H9 (cell line): ENCODE measurements around the gene CHD9. TPM values are rescaled to one million over a fixed set of nuclear protein-coding genes. Genes with fewer than 3 reads are reported as not detected.

Source experiments
- DNase-seq: peaks from one replicate; pipeline ENCODE4 v3.0.0-alpha.2; 2017
- H2AFZ ChIP-seq: one replicate; pipeline ENCODE4 v1.6.1; 2013; ENCODE audit warnings: mild to moderate bottlenecking, low read length, control low read depth, moderate library complexity
- H2AK5ac ChIP-seq: 2 replicates; pipeline ENCODE4 v1.6.1; 2013; ENCODE audit warnings: low read length, control low read depth, mixed read lengths; ENCODE audit not compliant: insufficient read length
- H2BK120ac ChIP-seq: one replicate; pipeline ENCODE4 v1.6.1; 2013; ENCODE audit warnings: low read depth, mild to moderate bottlenecking, low read length, control low read depth, inconsistent platforms; ENCODE audit not compliant: poor library complexity, severe bottlenecking
- H2BK12ac ChIP-seq: 2 replicates; pipeline ENCODE4 v1.6.1; 2013; ENCODE audit warnings: low read length, control low read depth, mixed read lengths, low read depth; ENCODE audit not compliant: insufficient read length
- H2BK15ac ChIP-seq: 2 replicates; pipeline ENCODE4 v1.6.1; 2013; ENCODE audit warnings: low read depth, low read length, control low read depth
- H2BK20ac ChIP-seq: one replicate; pipeline ENCODE4 v1.6.1; 2013; ENCODE audit warnings: low read depth, mild to moderate bottlenecking, low read length, control low read depth, inconsistent platforms; ENCODE audit not compliant: poor library complexity, severe bottlenecking
- H2BK5ac ChIP-seq: 2 replicates; pipeline ENCODE4 v1.6.1; 2013; ENCODE audit warnings: low read length, control low read depth, mixed read lengths; ENCODE audit not compliant: insufficient read length
- H3K14ac ChIP-seq: 2 replicates; pipeline ENCODE4 v1.6.1; 2013; ENCODE audit warnings: low read length, control low read depth; ENCODE audit not compliant: insufficient read depth
- H3K18ac ChIP-seq: 2 replicates; pipeline ENCODE4 v1.6.1; 2013; ENCODE audit warnings: low read depth, mild to moderate bottlenecking, mixed read lengths, low read length, control low read depth; ENCODE audit not compliant: insufficient read length
- H3K23ac ChIP-seq: 2 replicates; pipeline ENCODE4 v1.6.1; 2013; ENCODE audit warnings: low read length, control low read depth, mixed read lengths, low read depth; ENCODE audit not compliant: insufficient read length
- H3K23me2 ChIP-seq: 2 replicates; pipeline ENCODE4 v1.6.1; 2013; ENCODE audit warnings: low read depth, mild to moderate bottlenecking, mixed read lengths, low read length, control low read depth; ENCODE audit not compliant: insufficient read length, poor library complexity, severe bottlenecking
- H3K27ac ChIP-seq: 2 replicates; pipeline ENCODE4 v1.5.1; 2013; ENCODE audit warnings: low read length, control low read depth, mixed read lengths, low read depth; ENCODE audit not compliant: insufficient read length
- H3K27me3 ChIP-seq: 2 replicates; pipeline ENCODE4 v1.6.1; 2013; ENCODE audit warnings: low read length, control low read depth, inconsistent platforms; ENCODE audit not compliant: insufficient read depth
- H3K4ac ChIP-seq: 2 replicates; pipeline ENCODE4 v1.6.1; 2013; ENCODE audit warnings: low read depth, mild to moderate bottlenecking, control low read depth, inconsistent platforms, low read length, moderate library complexity
- H3K4me1 ChIP-seq: 2 replicates; pipeline ENCODE4 v1.6.1; 2013; ENCODE audit warnings: low read length, control low read depth, inconsistent platforms; ENCODE audit not compliant: insufficient read depth
- H3K4me2 ChIP-seq: 2 replicates; pipeline ENCODE4 v1.6.1; 2013; ENCODE audit warnings: low read length, control low read depth, mixed read lengths; ENCODE audit not compliant: insufficient read length, insufficient read depth
- H3K56ac ChIP-seq: 2 replicates; pipeline ENCODE4 v1.6.1; 2013; ENCODE audit warnings: low read depth, mild to moderate bottlenecking, mixed read lengths, low read length, control low read depth; ENCODE audit not compliant: insufficient read length
- H3K79me1 ChIP-seq: 2 replicates; pipeline ENCODE4 v1.6.1; 2013; ENCODE audit warnings: low read depth, mild to moderate bottlenecking, moderate library complexity, low read length, control low read depth, inconsistent platforms; ENCODE audit not compliant: insufficient read depth, poor library complexity, severe bottlenecking
- H3K79me2 ChIP-seq: 2 replicates; pipeline ENCODE4 v1.6.1; 2013; ENCODE audit warnings: low read length, control low read depth, inconsistent platforms; ENCODE audit not compliant: insufficient read depth
- H3K9ac ChIP-seq: 2 replicates; pipeline ENCODE4 v1.6.1; 2013; ENCODE audit warnings: low read length, control low read depth, mixed read lengths; ENCODE audit not compliant: insufficient read length; ENCODE audit errors: extremely low read depth
- H3K9me3 ChIP-seq: one replicate; pipeline ENCODE4 v1.6.1; 2013; ENCODE audit warnings: low read depth, low read length, inconsistent platforms; ENCODE audit not compliant: control insufficient read depth
- H3T11ph ChIP-seq: one replicate; pipeline ENCODE4 v1.6.1; 2013; ENCODE audit warnings: mild to moderate bottlenecking, low read length, control low read depth, inconsistent platforms
- H4K20me1 ChIP-seq: one replicate; pipeline ENCODE4 v1.6.1; 2013; ENCODE audit not compliant: control insufficient read depth, insufficient read length, insufficient read depth
- H4K5ac ChIP-seq: 2 replicates; pipeline ENCODE4 v1.6.1; 2013; ENCODE audit warnings: low read depth, mild to moderate bottlenecking, mixed read lengths, low read length, control low read depth; ENCODE audit not compliant: insufficient read length
- H4K8ac ChIP-seq: replicated peaks from 2 replicates; pipeline ENCODE4 v1.6.1; 2013; ENCODE audit warnings: low read length, control low read depth, mixed read lengths, low read depth; ENCODE audit not compliant: insufficient read length
- H4K91ac ChIP-seq: 2 replicates; pipeline ENCODE4 v1.6.1; 2013; ENCODE audit warnings: low read depth, mild to moderate bottlenecking, moderate library complexity, mixed read lengths, low read length, control low read depth; ENCODE audit not compliant: insufficient read length
- H3K27ac Mint-ChIP-seq, 3 experiments: 2 replicates in 2 of 3; 3 replicates in 1 of 3; pipeline ENCODE4 v1.8.0; 2020 to 2021; ENCODE audit warnings: mixed read lengths in 3 of 3, mild to moderate bottlenecking in 1 of 3, moderate library complexity in 1 of 3
- H3K27me3 Mint-ChIP-seq: 2 replicates; pipeline ENCODE4 v1.8.0; 2021; ENCODE audit warnings: low read depth, mild to moderate bottlenecking, moderate library complexity, mixed read lengths
- H3K36me3 Mint-ChIP-seq, 3 experiments: 2 replicates in 2 of 3; 3 replicates in 1 of 3; pipeline ENCODE4 v1.8.0; 2020 to 2021; ENCODE audit warnings: low read depth in 3 of 3, mixed read lengths in 3 of 3; ENCODE audit not compliant: insufficient read depth in 1 of 3
- H3K4me1 Mint-ChIP-seq, 2 experiments: 2 replicates each; pipeline ENCODE4 v1.8.0; 2020; ENCODE audit warnings: mixed read lengths in 2 of 2
- H3K4me3 Mint-ChIP-seq, 2 experiments: 2 replicates in 1 of 2; 3 replicates in 1 of 2; pipeline ENCODE4 v1.8.0; 2020 to 2021; ENCODE audit warnings: mild to moderate bottlenecking in 2 of 2, mixed read lengths in 2 of 2, moderate library complexity in 1 of 2
- H3K9me3 Mint-ChIP-seq, 2 experiments: 2 replicates in 1 of 2; 3 replicates in 1 of 2; pipeline ENCODE4 v1.8.0; 2020; ENCODE audit warnings: mild to moderate bottlenecking in 2 of 2, mixed read lengths in 2 of 2, moderate library complexity in 1 of 2
- WGBS: extraction: QIAGEN DNeasy Blood & Tissue Kit; methylation state at CpG from one replicate; pipeline ENCODE4 v1.1.7; 2013; ENCODE audit warnings: missing lambda C conversion rate, low lambda C conversion rate, mixed read lengths; ENCODE audit not compliant: insufficient read length; ENCODE audit errors: extremely low coverage; 5-methylcytosine and 5-hydroxymethylcytosine counted together
- total RNA-seq: library from RNA; stranded (reverse); gene quantifications from 2 replicates; pipeline ENCODE4 v1.2.1, GENCODE V29; 2021
- TF ChIP-seq, protein P1 (sequence below): fragments of 200-600 bp; sonication (generic); conservative IDR thresholded peaks from 3 replicates; pipeline ENCODE4 v1.8.0; 2021; ENCODE audit warnings: antibody characterized with exemption, mild to moderate bottlenecking

The CHD9 gene
- total RNA-seq, 1 experiment from 2014 or later: 46.2 TPM

DNA sequence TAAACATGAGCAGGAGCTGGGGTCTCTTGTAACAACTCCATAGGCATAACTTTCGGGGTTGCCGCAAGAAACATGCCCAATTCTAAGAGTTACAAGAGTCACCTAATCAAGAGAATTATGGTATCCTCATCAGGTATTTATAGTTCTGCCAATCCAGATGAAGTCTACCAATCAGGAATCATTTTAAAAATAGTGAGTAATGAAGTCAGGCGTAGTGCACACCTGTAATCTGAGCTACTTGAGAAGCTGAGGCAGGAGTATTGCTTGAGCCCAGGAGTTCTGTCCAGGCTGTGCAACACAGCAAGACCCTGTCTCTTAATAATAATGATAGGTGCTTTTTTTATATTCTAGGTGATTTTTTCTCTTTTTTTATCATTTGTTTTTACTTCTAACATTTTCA is 251.0 kb downstream of the CHD9 start:
- H2AK5ac ChIP-seq: no peak overlapping the region
- no CpG with 5 or more reads among the region's 3 CpGs for WGBS
- H3K79me1 ChIP-seq: no peaks in the 10 kb centered on the region
- no peaks in the 10 kb centered on the region for H3K79me2 ChIP-seq
- no peak for DNase-seq
- H2BK12ac ChIP-seq: no peak overlapping the region
- H2BK15ac ChIP-seq: no peak overlapping the region
- H4K8ac ChIP-seq: no peak overlapping the region
- Mint-ChIP-seq H3K27ac (no peak overlapping the region), H3K36me3 (peaks cover 41 to 75% (median 70%) of the 10 kb centered on the region in 3 experiments), H3K9me3 (no peaks in the 10 kb centered on the region), H3K4me1 (no peaks in the 10 kb centered on the region), H3K4me3 (no peak overlapping the region), H3K27me3 (no peaks in the 10 kb centered on the region)
- no peak overlapping the region for H3K56ac ChIP-seq
- H3K18ac ChIP-seq: no peak overlapping the region
- no peak overlapping the region for H3T11ph ChIP-seq
- no peak overlapping the region for H3K23ac ChIP-seq
- H2AFZ ChIP-seq: no peak overlapping the region
- no peak overlapping the region for H3K9ac ChIP-seq
- no peak overlapping the region for H4K5ac ChIP-seq
- TF ChIP-seq, protein P1, sequence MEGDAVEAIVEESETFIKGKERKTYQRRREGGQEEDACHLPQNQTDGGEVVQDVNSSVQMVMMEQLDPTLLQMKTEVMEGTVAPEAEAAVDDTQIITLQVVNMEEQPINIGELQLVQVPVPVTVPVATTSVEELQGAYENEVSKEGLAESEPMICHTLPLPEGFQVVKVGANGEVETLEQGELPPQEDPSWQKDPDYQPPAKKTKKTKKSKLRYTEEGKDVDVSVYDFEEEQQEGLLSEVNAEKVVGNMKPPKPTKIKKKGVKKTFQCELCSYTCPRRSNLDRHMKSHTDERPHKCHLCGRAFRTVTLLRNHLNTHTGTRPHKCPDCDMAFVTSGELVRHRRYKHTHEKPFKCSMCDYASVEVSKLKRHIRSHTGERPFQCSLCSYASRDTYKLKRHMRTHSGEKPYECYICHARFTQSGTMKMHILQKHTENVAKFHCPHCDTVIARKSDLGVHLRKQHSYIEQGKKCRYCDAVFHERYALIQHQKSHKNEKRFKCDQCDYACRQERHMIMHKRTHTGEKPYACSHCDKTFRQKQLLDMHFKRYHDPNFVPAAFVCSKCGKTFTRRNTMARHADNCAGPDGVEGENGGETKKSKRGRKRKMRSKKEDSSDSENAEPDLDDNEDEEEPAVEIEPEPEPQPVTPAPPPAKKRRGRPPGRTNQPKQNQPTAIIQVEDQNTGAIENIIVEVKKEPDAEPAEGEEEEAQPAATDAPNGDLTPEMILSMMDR: no peak
- no peak overlapping the region for H4K91ac ChIP-seq
- H3K9me3 ChIP-seq: no peaks in the 10 kb centered on the region
- H3K4me1 ChIP-seq: no peaks in the 10 kb centered on the region
- no peak overlapping the region for H2BK5ac ChIP-seq
- H4K20me1 ChIP-seq: no peaks in the 10 kb centered on the region
- no peak overlapping the region for H2BK20ac ChIP-seq
- no peak overlapping the region for H3K4me2 ChIP-seq
- H3K14ac ChIP-seq: no peak overlapping the region
- H3K27ac ChIP-seq: no peak overlapping the region
- H3K4ac ChIP-seq: no peak overlapping the region
- H3K27me3 ChIP-seq: no peaks in the 10 kb centered on the region
- H3K23me2 ChIP-seq: no peaks in the 10 kb centered on the region
- H2BK120ac ChIP-seq: no peak overlapping the region
